Measurements from ENCODE around the gene STYXL2.

Gene STYXL2

GRCh38 chr1:167083066-167083665, 10.7 kb upstream of the STYXL2 start:
- TF ChIP-seq CTCF (IDR thresholded peaks at IDR 0.05; ENCODE audit: poor library complexity, severe bottlenecking), result no peak
- Histone ChIP-seq H3K27ac (ENCODE audit: poor library complexity, severe bottlenecking) (no peak overlapping the region), H3K27me3 (ENCODE audit: insufficient read depth, poor library complexity, severe bottlenecking) (no peaks in the 10 kb centered on the region)

GRCh38 chr1:167083871-167084270, 10.0 kb upstream of the STYXL2 start:
- H3K27ac ChIP-seq (ENCODE audit: poor library complexity, severe bottlenecking), result no peak overlapping the region
- H3K4me1 ChIP-seq (ENCODE audit: insufficient read depth, poor library complexity, severe bottlenecking), result no peaks in the 10 kb centered on the region
- no peaks in the 10 kb centered on the region for H3K9me3 ChIP-seq (ENCODE audit: severe bottlenecking)
- H3K4me3 ChIP-seq (ENCODE audit: severe bottlenecking), result no peak overlapping the region
- no peaks in the 10 kb centered on the region for H3K36me3 ChIP-seq (ENCODE audit: low read depth)
- no peak for ATAC-seq (ENCODE audit: low read depth)
- TF ChIP-seq CTCF (IDR thresholded peaks at IDR 0.05; ENCODE audit: poor library complexity, severe bottlenecking), result no peak
- DNase-seq (ENCODE audit: low spot score), result no peak
- H3K27me3 ChIP-seq (ENCODE audit: insufficient read depth, poor library complexity, severe bottlenecking), result no peaks in the 10 kb centered on the region

More at GRCh38 chr1:167083066-167083665, 10.7 kb upstream of the STYXL2 start:
- ATAC-seq (ENCODE audit: low read depth) (no peak), DNase-seq (ENCODE audit: low spot score) (no peak)
- Histone ChIP-seq H3K4me1 (ENCODE audit: insufficient read depth, poor library complexity, severe bottlenecking) (no peaks in the 10 kb centered on the region), H3K4me3 (ENCODE audit: severe bottlenecking) (no peak overlapping the region), H3K36me3 (ENCODE audit: low read depth) (no peaks in the 10 kb centered on the region), H3K9me3 (ENCODE audit: severe bottlenecking) (no peaks in the 10 kb centered on the region)

GRCh38 chr1:167084757-167085156, 9.1 kb upstream of the STYXL2 start:
- DNase-seq (ENCODE audit: low spot score), result no peak
- no peaks in the 10 kb centered on the region for H3K4me1 ChIP-seq (ENCODE audit: insufficient read depth, poor library complexity, severe bottlenecking)
- H3K27me3 ChIP-seq (ENCODE audit: insufficient read depth, poor library complexity, severe bottlenecking), result no peaks in the 10 kb centered on the region
- no peaks in the 10 kb centered on the region for H3K9me3 ChIP-seq (ENCODE audit: severe bottlenecking)
- H3K4me3 ChIP-seq (ENCODE audit: severe bottlenecking), result no peak overlapping the region
- no peak overlapping the region for H3K27ac ChIP-seq (ENCODE audit: poor library complexity, severe bottlenecking)
- TF ChIP-seq CTCF (IDR thresholded peaks at IDR 0.05; ENCODE audit: poor library complexity, severe bottlenecking), result no peak
- H3K36me3 ChIP-seq (ENCODE audit: low read depth), result no peaks in the 10 kb centered on the region
- no peak for ATAC-seq (ENCODE audit: low read depth)

- H3K9me3 ChIP-seq (ENCODE audit: severe bottlenecking), result no peaks in the 10 kb centered on the region
- ATAC-seq (ENCODE audit: low read depth) (peak; percentile 27; the same call in 1 of the 3 replicates), DNase-seq (ENCODE audit: low spot score) (no peak)
- H3K4me3 ChIP-seq (ENCODE audit: severe bottlenecking), result no peak overlapping the region
- H3K27ac ChIP-seq (ENCODE audit: poor library complexity, severe bottlenecking), result no peak overlapping the region
- no peaks in the 10 kb centered on the region for H3K4me1 ChIP-seq (ENCODE audit: insufficient read depth, poor library complexity, severe bottlenecking)
- no peaks in the 10 kb centered on the region for H3K27me3 ChIP-seq (ENCODE audit: insufficient read depth, poor library complexity, severe bottlenecking)
- peak; percentile 7 for TF ChIP-seq CTCF (IDR thresholded peaks at IDR 0.05; ENCODE audit: poor library complexity, severe bottlenecking)
- H3K36me3 ChIP-seq (ENCODE audit: low read depth), result no peaks in the 10 kb centered on the region
Observed at GRCh38 chr1:167086033-167086432, 7.8 kb upstream of the STYXL2 start.

- Histone ChIP-seq H3K36me3 (ENCODE audit: low read depth) (no peaks in the 10 kb centered on the region), H3K4me3 (ENCODE audit: severe bottlenecking) (no peak overlapping the region), H3K9me3 (ENCODE audit: severe bottlenecking) (no peaks in the 10 kb centered on the region), H3K27ac (ENCODE audit: poor library complexity, severe bottlenecking) (no peak overlapping the region), H3K4me1 (ENCODE audit: insufficient read depth, poor library complexity, severe bottlenecking) (no peaks in the 10 kb centered on the region), H3K27me3 (ENCODE audit: insufficient read depth, poor library complexity, severe bottlenecking) (no peaks in the 10 kb centered on the region)
- no peak for ATAC-seq (ENCODE audit: low read depth)
- TF ChIP-seq CTCF (IDR thresholded peaks at IDR 0.05; ENCODE audit: poor library complexity, severe bottlenecking), result no peak
- DNase-seq (ENCODE audit: low spot score), result no peak
Observed at GRCh38 chr1:167086768-167087167, 7.1 kb upstream of the STYXL2 start.
